ENCODE data around the gene UPK1A. TPM values are rescaled to one million over a fixed set of nuclear protein-coding genes. Genes with fewer than 3 reads are reported as not detected.

UPK1A gene
- total RNA-seq (not detected in 2 replicates), polyA plus RNA-seq (0.16 and 0.17 TPM in 2 replicates), polyA minus RNA-seq (not detected in 2 replicates)
- total RNA-seq (2013), result not detected

DNA sequence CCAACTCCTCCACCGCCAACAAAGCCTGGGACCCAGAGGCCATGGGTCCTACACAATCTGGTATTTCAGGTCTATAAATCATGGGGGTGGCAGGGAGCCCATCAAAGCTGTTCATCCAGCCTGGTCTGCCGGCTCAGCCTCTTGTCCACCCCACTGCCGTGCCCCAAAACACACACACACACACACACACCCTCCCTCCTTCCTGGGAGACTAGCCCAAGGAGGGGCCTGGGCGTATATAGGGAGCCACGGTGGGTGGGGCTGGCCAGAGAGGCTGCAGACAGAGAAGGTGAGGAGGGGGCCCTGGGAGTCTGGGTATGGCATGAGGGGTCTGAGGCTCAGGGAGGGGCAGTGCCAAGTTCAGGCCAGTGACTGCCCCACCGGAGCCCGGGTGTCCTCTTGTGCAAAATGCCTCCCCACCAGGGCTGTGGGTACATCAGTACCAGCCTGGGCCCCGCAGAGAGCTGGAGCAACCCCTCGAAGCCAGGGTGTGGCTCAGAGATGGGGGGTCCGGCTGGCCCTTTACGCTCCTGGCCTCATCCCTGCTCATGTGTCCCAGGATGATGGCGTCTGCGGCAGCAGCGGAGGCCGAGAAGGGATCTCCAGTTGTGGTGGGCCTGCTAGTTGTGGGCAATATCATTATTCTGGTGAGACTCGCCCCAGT is at the start of gene UPK1A:
TSS of gene UPK1A (plus strand) at position 267 of the 663 bp plus-strand sequence. CDS start at position 563, 296 bp downstream.
- Mint-ChIP-seq H3K27ac (no peak within 1 kb of the TSS), H3K4me3 (no peak within 1 kb of the TSS), H3K9me3 (ENCODE audit: insufficient read depth) (no peaks in the 10 kb centered on the region), H3K4me1 (no peaks in the 10 kb centered on the region), H3K27me3 (peaks cover 11% of the 10 kb centered on the region)
- Histone ChIP-seq H3K27ac (ENCODE audit: low read length in 2 of 2) (no peak within 1 kb of the TSS), H3K9me3 (ENCODE audit: control extremely low read depth in 1 of 3, control insufficient read depth in 2 of 3, insufficient read depth in 1 of 3, low read length in 2 of 3) (no peaks in the 10 kb centered on the region), H3K27me3 (replicated peaks in 1 of 4; ENCODE audit: control extremely low read depth in 1 of 4, control insufficient read depth in 3 of 4, insufficient read depth in 4 of 4, low read length in 3 of 4) (peaks cover 0 to 12% (median 2%) of the 10 kb centered on the region in 4 experiments), H4K20me1 (ENCODE audit: control insufficient read depth, insufficient read depth, low read length, poor library complexity, severe bottlenecking) (no peaks in the 10 kb centered on the region), H2AFZ (ENCODE audit: insufficient read depth, low read depth, low read length, poor library complexity, severe bottlenecking) (no peak within 1 kb of the TSS), H3K4me1 (ENCODE audit: control insufficient read depth in 2 of 2, insufficient read depth in 2 of 2, low read length in 2 of 2) (no peaks in the 10 kb centered on the region), H3K79me2 (ENCODE audit: control insufficient read depth, insufficient read depth, low read length) (peaks cover 4% of the 10 kb centered on the region), H3K9ac (ENCODE audit: low read length) (no peak within 1 kb of the TSS), H3K36me3 (replicated peaks in 1 of 2; ENCODE audit: control extremely low read depth in 1 of 2, control insufficient read depth in 1 of 2, extremely low read depth in 1 of 2, insufficient read depth in 2 of 2, low read length in 1 of 2) (peaks cover 0 to 26% of the 10 kb centered on the region in 2 experiments), H3K4me2 (replicated peaks; ENCODE audit: low read depth, low read length, poor library complexity, severe bottlenecking) (no peak within 1 kb of the TSS), H3K4me3 (ENCODE audit: control extremely low read depth in 1 of 5, extremely low read depth in 1 of 5, insufficient read depth in 1 of 5, low read depth in 2 of 5, low read length in 4 of 5) (no peak within 1 kb of the TSS)
- 77% methylated on average over 12 of the region's 16 CpGs for WGBS (ENCODE audit: insufficient coverage)
- ChIA-PET CTCF (no interaction called here), POLR2A (interaction anchor here (1.2 kb wide), 1 partner anchor 22 kb away, joined by 3 read pairs; no protein-coding TSS in a partner anchor)
- ATAC-seq (ENCODE audit: low read depth) (no peak), DNase-seq (no peak)
- TF ChIP-seq EZH2 (IDR thresholded peaks at IDR 0.05; ENCODE audit: borderline replicate concordance, insufficient read depth, low read depth, low read length, poor library complexity, severe bottlenecking), result no peak
- TF ChIP-seq, protein P1, sequence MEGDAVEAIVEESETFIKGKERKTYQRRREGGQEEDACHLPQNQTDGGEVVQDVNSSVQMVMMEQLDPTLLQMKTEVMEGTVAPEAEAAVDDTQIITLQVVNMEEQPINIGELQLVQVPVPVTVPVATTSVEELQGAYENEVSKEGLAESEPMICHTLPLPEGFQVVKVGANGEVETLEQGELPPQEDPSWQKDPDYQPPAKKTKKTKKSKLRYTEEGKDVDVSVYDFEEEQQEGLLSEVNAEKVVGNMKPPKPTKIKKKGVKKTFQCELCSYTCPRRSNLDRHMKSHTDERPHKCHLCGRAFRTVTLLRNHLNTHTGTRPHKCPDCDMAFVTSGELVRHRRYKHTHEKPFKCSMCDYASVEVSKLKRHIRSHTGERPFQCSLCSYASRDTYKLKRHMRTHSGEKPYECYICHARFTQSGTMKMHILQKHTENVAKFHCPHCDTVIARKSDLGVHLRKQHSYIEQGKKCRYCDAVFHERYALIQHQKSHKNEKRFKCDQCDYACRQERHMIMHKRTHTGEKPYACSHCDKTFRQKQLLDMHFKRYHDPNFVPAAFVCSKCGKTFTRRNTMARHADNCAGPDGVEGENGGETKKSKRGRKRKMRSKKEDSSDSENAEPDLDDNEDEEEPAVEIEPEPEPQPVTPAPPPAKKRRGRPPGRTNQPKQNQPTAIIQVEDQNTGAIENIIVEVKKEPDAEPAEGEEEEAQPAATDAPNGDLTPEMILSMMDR (IDR thresholded peaks at IDR 0.05), result no peak
- intact Hi-C loops (cut with micrococcal nuclease), result no loop called here

DNA sequence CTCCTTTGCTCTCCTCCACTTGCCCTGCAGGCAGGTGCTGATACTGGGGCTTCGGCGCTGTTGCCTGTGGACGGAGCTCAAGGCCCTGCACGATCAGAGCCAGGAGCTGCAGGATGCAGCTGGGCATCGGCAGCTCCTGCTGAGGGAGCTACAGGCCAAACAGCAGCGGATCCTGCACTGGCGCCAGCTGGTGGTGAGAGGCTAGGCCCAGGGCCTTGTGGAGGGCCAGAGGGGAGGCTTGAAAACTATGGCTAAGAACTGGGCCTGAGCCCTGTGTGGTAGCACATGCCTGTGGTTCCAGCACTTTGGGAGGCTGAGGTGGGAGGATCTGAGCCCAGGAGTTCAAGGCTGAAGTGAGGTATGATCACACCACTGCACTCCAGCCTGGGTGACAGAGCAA is 47.5 kb upstream of the UPK1A start:
- intact Hi-C loops (cut with micrococcal nuclease), result no loop called here
- no peak overlapping the region for H3K27ac ChIP-seq (ENCODE audit: low read length in 2 of 2)

More for the DNA sequence above, 47.5 kb upstream of the UPK1A start:
- POLR2A ChIA-PET, result no interaction called here
- Histone ChIP-seq H3K79me2 (ENCODE audit: control insufficient read depth, insufficient read depth, low read length) (no peaks in the 10 kb centered on the region), H2AFZ (ENCODE audit: insufficient read depth, low read depth, low read length, poor library complexity, severe bottlenecking) (no peak overlapping the region), H3K4me3 (ENCODE audit: control extremely low read depth in 1 of 5, extremely low read depth in 1 of 5, insufficient read depth in 1 of 5, low read depth in 2 of 5, low read length in 4 of 5) (no peak overlapping the region), H3K9me3 (ENCODE audit: control extremely low read depth in 1 of 3, control insufficient read depth in 2 of 3, insufficient read depth in 1 of 3, low read length in 2 of 3) (no peaks in the 10 kb centered on the region), H3K4me2 (replicated peaks; ENCODE audit: low read depth, low read length, poor library complexity, severe bottlenecking) (no peak overlapping the region), H3K27me3 (replicated peaks in 1 of 4; ENCODE audit: control extremely low read depth in 1 of 4, control insufficient read depth in 3 of 4, insufficient read depth in 4 of 4, low read length in 3 of 4) (no peaks in the 10 kb centered on the region), H3K4me1 (ENCODE audit: control insufficient read depth in 2 of 2, insufficient read depth in 2 of 2, low read length in 2 of 2) (no peaks in the 10 kb centered on the region), H4K20me1 (ENCODE audit: control insufficient read depth, insufficient read depth, low read length, poor library complexity, severe bottlenecking) (no peaks in the 10 kb centered on the region), H3K36me3 (replicated peaks in 1 of 2; ENCODE audit: control extremely low read depth in 1 of 2, control insufficient read depth in 1 of 2, extremely low read depth in 1 of 2, insufficient read depth in 2 of 2, low read length in 1 of 2) (peaks cover 0 to 27% of the 10 kb centered on the region in 2 experiments), H3K9ac (ENCODE audit: low read length) (no peak overlapping the region)
- ATAC-seq (ENCODE audit: low read depth) (no peak), DNase-seq (no peak)
- H3K4me1 Mint-ChIP-seq, result peaks cover under 1% of the 10 kb centered on the region
- no peaks in the 10 kb centered on the region for H3K9me3 Mint-ChIP-seq (ENCODE audit: insufficient read depth)
- H3K4me3 Mint-ChIP-seq, result no peak overlapping the region
- 96% methylated on average over 7 of the region's 7 CpGs for WGBS (ENCODE audit: insufficient coverage)
- CTCF ChIA-PET, result no interaction called here
- H3K27me3 Mint-ChIP-seq, result no peaks in the 10 kb centered on the region
- no peak overlapping the region for H3K27ac Mint-ChIP-seq
- no peak for TF ChIP-seq EZH2 (IDR thresholded peaks at IDR 0.05; ENCODE audit: borderline replicate concordance, insufficient read depth, low read depth, low read length, poor library complexity, severe bottlenecking)
- TF ChIP-seq, protein P1 (IDR thresholded peaks at IDR 0.05), result no peak

All from B cell (primary cell).